Neural progenitor cell (in vitro differentiated cells): ENCODE data around the gene TNFAIP1.

Experiments
- CTCF ChIP-seq: fragments of 200-600 bp; sonication (generic); IDR thresholded peaks from 2 replicates; pipeline ENCODE4 v1.5.1; 2017; ENCODE audit warnings: antibody characterized with exemption, mild to moderate bottlenecking
- EZH2 ChIP-seq: fragments of 200-600 bp; sonication (generic); IDR thresholded peaks from 2 replicates; pipeline ENCODE4 v1.6.1; 2017; ENCODE audit warnings: antibody characterized with exemption, mild to moderate bottlenecking, moderate library complexity

GRCh38 chr17:28379814-28380801, 44.5 kb downstream of the TNFAIP1 start:
- TF ChIP-seq EZH2 (no peak), CTCF (no peak)
